Neuronal stem cell (in vitro differentiated cells): Measurements from ENCODE around the gene LYL1.

Source experiments
- DNase-seq: peaks from one replicate; pipeline ENCODE4 v3.0.0-alpha.2; 2013; ENCODE audit warnings: low spot score
- H2AFZ ChIP-seq: one replicate; pipeline ENCODE4 v1.6.1; 2013; ENCODE audit warnings: mild to moderate bottlenecking, low read length, inconsistent platforms
- H2AK5ac ChIP-seq: 2 replicates; pipeline ENCODE4 v1.6.1; 2013; ENCODE audit warnings: low read depth, mild to moderate bottlenecking, inconsistent platforms, low read length, moderate library complexity, mixed read lengths
- H2BK120ac ChIP-seq: 2 replicates; pipeline ENCODE4 v1.6.1; 2013; ENCODE audit warnings: low read depth, mild to moderate bottlenecking, inconsistent platforms, low read length, moderate library complexity, mixed read lengths
- H2BK12ac ChIP-seq: one replicate; pipeline ENCODE4 v1.6.1; 2013; ENCODE audit warnings: low read length, inconsistent platforms
- H2BK15ac ChIP-seq: 2 replicates; pipeline ENCODE4 v1.6.1; 2013; ENCODE audit warnings: mild to moderate bottlenecking, low read length, inconsistent platforms, mixed read lengths
- H2BK5ac ChIP-seq: one replicate; pipeline ENCODE4 v1.6.1; 2013; ENCODE audit warnings: inconsistent platforms, mild to moderate bottlenecking, low read length, moderate library complexity
- H3K14ac ChIP-seq: one replicate; pipeline ENCODE4 v1.6.1; 2013; ENCODE audit warnings: low read length, inconsistent platforms
- H3K18ac ChIP-seq: 2 replicates; pipeline ENCODE4 v1.6.1; 2013; ENCODE audit warnings: low read length, inconsistent platforms
- H3K23ac ChIP-seq: 2 replicates; pipeline ENCODE4 v1.6.1; 2013; ENCODE audit warnings: low read depth, mild to moderate bottlenecking, mixed read lengths, low read length, inconsistent platforms; ENCODE audit not compliant: poor library complexity
- H3K27ac ChIP-seq: replicated peaks from 3 replicates; pipeline ENCODE4 v1.5.1; 2013; ENCODE audit warnings: low read length, inconsistent platforms
- H3K27me3 ChIP-seq, 3 experiments: 2 replicates each; pipeline ENCODE4 v1.6.1; 2013; ENCODE audit warnings: low read length in 3 of 3, mild to moderate bottlenecking in 2 of 3, inconsistent platforms in 1 of 3, low read depth in 1 of 3, mixed read lengths in 1 of 3, moderate library complexity in 1 of 3; ENCODE audit not compliant: control insufficient read depth in 3 of 3, insufficient read depth in 3 of 3
- H3K36me3 ChIP-seq, 2 donors: replicated peaks in 1 of 2; 2 replicates each; pipeline ENCODE4 v1.6.1; 2013; ENCODE audit warnings: low read length in 2 of 2; ENCODE audit not compliant: control insufficient read depth in 2 of 2, insufficient read depth in 2 of 2
- H3K4ac ChIP-seq: 2 replicates; pipeline ENCODE4 v1.6.1; 2013; ENCODE audit warnings: inconsistent platforms, mild to moderate bottlenecking, low read length, moderate library complexity
- H3K4me1 ChIP-seq, 2 donors: 1 replicate in 1 of 2; 2 replicates in 1 of 2; pipeline ENCODE4 v1.6.1; 2013; ENCODE audit warnings: low read length in 2 of 2, low read depth in 1 of 2; ENCODE audit not compliant: control insufficient read depth in 2 of 2, insufficient read depth in 1 of 2
- H3K4me2 ChIP-seq: one replicate; pipeline ENCODE4 v1.6.1; 2013; ENCODE audit warnings: mild to moderate bottlenecking, low read length, inconsistent platforms; ENCODE audit not compliant: insufficient read depth, poor library complexity, severe bottlenecking
- H3K4me3 ChIP-seq, 2 donors: 2 replicates each; pipeline ENCODE4 v1.5.1; 2013; ENCODE audit warnings: low read length in 2 of 2, mild to moderate bottlenecking in 2 of 2, inconsistent platforms in 1 of 2, moderate library complexity in 1 of 2
- H3K79me1 ChIP-seq: one replicate; pipeline ENCODE4 v1.6.1; 2013; ENCODE audit warnings: low read depth, mild to moderate bottlenecking, inconsistent platforms, low read length, moderate library complexity
- H3K9ac ChIP-seq: one replicate; pipeline ENCODE4 v1.6.1; 2013; ENCODE audit warnings: mild to moderate bottlenecking, low read depth, low read length, inconsistent platforms; ENCODE audit not compliant: poor library complexity
- H3K9me3 ChIP-seq, 2 donors: replicated peaks in 1 of 2; 2 replicates each; pipeline versions ENCODE3 to v1.6.1; 2013; ENCODE audit warnings: low read length in 2 of 2, mild to moderate bottlenecking in 2 of 2, inconsistent platforms in 1 of 2, low read depth in 1 of 2, mixed read lengths in 1 of 2, moderate library complexity in 1 of 2; ENCODE audit not compliant: control insufficient read depth in 2 of 2, insufficient read depth in 1 of 2
- H4K8ac ChIP-seq: one replicate; pipeline ENCODE4 v1.6.1; 2013; ENCODE audit warnings: low read depth, mild to moderate bottlenecking, inconsistent platforms, low read length, moderate library complexity
- H4K91ac ChIP-seq: one replicate; pipeline ENCODE4 v1.6.1; 2013; ENCODE audit warnings: low read length, low read depth, mild to moderate bottlenecking, inconsistent platforms; ENCODE audit not compliant: poor library complexity
- WGBS, 2 donors: extraction: QIAGEN DNeasy Blood & Tissue Kit; methylation state at CpG; one replicate each; pipeline ENCODE4 v1.1.7; 2013; ENCODE audit warnings: missing lambda C conversion rate in 2 of 2, mixed read lengths in 1 of 2; ENCODE audit not compliant: insufficient read length in 2 of 2, insufficient replicate concordance in 1 of 2; ENCODE audit errors: extremely low coverage in 2 of 2; 5-methylcytosine and 5-hydroxymethylcytosine counted together

LYL1 gene

DNA sequence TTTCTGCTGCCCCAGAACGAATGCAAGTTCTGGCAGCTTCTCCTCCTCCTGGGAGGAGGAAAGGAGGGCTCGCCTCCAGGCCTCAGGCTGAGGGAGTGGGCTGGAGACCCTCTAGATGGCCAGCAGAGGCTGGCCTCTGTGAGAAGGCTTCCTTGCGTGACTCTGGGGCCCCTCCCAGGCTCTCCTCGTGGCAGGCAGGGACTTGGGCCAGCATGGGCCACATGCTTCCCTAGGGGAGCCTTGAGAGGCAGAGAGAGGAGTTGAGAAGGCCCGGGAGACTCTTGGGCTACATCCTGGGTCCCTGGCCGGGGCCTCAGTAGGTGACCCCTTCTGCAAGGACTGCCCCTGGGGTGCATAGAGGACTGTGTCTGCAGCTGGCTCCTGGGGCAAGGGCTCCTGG lies 25.9 kb downstream of the LYL1 start:
- H3K18ac ChIP-seq = peak overlapping the region; percentile 84
- no peak overlapping the region for H2AFZ ChIP-seq
- H3K4ac ChIP-seq = no peak overlapping the region
- H3K9ac ChIP-seq = peak overlapping the region; percentile 18
- H3K23ac ChIP-seq = no peak overlapping the region
- H3K4me2 ChIP-seq = no peak overlapping the region
- no CpG with 5 or more reads among the region's 6 CpGs for WGBS, 2 donors
- H3K4me3 ChIP-seq = no peak overlapping the region
- H2BK120ac ChIP-seq = peak overlapping the region; percentile 10
- H4K8ac ChIP-seq = no peak overlapping the region
- no peak overlapping the region for H2BK5ac ChIP-seq
- no peak overlapping the region for H3K14ac ChIP-seq
- H3K27me3 ChIP-seq = peaks cover 0 to 93% (median 2%) of the 10 kb centered on the region in 3 experiments
- no peak overlapping the region for H3K27ac ChIP-seq
- no peaks in the 10 kb centered on the region for H3K9me3 ChIP-seq
- H3K36me3 ChIP-seq = no peaks in the 10 kb centered on the region
- no peaks in the 10 kb centered on the region for H3K79me1 ChIP-seq
- peaks cover 0 to 12% of the 10 kb centered on the region in 2 donors for H3K4me1 ChIP-seq
- no peak overlapping the region for H2BK12ac ChIP-seq
- H2BK15ac ChIP-seq = peak overlapping the region; percentile 69
- DNase-seq = no peak
- peak overlapping the region; percentile 90 for H4K91ac ChIP-seq
- peak overlapping the region; percentile 23 for H2AK5ac ChIP-seq

DNA sequence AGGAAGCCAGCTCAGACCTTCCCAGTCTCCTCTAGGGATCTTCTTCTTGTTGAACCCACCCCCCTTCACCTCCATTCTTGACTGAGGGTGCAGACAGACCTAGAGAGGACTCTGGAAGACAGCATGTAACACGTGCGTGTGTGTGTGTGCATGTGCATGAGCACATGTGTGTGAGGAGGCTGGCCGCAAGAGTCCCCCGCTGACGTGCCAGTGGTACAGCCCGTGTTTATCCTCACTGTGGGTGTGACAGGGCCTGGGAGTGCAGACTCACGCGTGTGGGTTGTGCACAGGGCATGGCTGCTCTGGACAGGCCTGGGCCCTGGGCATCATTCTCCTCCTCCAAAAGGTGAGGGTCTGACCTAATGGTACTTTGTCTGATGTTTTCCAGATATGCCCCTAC lies 26.3 kb downstream of the LYL1 start:
- Histone ChIP-seq H2AFZ (no peak overlapping the region), H2BK12ac (peak overlapping the region; percentile 60), H2BK120ac (peak overlapping the region; percentile 10), H4K8ac (no peak overlapping the region), H3K14ac (peak overlapping the region; percentile 98), H3K23ac (peak overlapping the region; percentile 4), H4K91ac (peak overlapping the region; percentile 90), H2BK15ac (peak overlapping the region; percentile 69), H3K79me1 (no peaks in the 10 kb centered on the region), H3K4ac (peak overlapping the region; percentile 94), H3K36me3 (no peaks in the 10 kb centered on the region), H3K4me3 (no peak overlapping the region), H3K27ac (no peak overlapping the region), H3K18ac (peak overlapping the region; percentile 84), H2BK5ac (no peak overlapping the region), H3K4me1 (peaks cover 0 to 12% of the 10 kb centered on the region in 2 donors), H3K27me3 (peaks cover 0 to 93% (median 2%) of the 10 kb centered on the region in 3 experiments), H2AK5ac (peak overlapping the region; percentile 23), H3K4me2 (no peak overlapping the region), H3K9me3 (no peaks in the 10 kb centered on the region), H3K9ac (no peak overlapping the region)
- WGBS, 2 donors = no CpG with 5 or more reads among the region's 8 CpGs
- DNase-seq = no peak

DNA sequence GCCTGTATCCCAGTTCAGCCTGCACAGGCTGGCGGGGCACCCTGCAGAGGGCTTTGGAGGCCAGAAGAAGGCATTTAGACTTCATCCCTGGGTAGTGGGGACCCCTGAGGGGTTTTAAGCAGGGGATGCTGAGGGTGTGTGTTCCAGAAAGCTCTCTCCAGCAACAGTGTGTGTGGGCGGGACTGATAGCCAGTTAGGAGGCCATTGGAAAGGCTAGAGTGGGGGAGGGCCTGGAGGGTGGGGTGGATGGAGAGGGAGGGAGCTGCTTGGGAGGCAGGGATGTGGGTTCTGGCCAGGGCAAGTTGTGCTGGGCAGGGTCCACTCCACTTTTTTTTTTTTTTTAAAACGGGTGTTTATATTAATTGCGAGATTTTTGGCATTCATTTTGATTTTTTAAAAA lies 28.3 kb downstream of the LYL1 start:
- Histone ChIP-seq H3K36me3 (no peaks in the 10 kb centered on the region), H3K14ac (no peak overlapping the region), H3K9ac (no peak overlapping the region), H3K4me1 (peaks cover 0 to 12% of the 10 kb centered on the region in 2 donors), H3K27ac (no peak overlapping the region), H2BK5ac (no peak overlapping the region), H3K9me3 (no peaks in the 10 kb centered on the region), H2AK5ac (no peak overlapping the region), H3K4me2 (no peak overlapping the region), H2BK12ac (no peak overlapping the region), H4K8ac (no peak overlapping the region), H3K4ac (no peak overlapping the region), H2AFZ (no peak overlapping the region), H4K91ac (no peak overlapping the region), H3K23ac (no peak overlapping the region), H3K4me3 (no peak overlapping the region), H3K27me3 (peaks cover 0 to 96% (median 2%) of the 10 kb centered on the region in 3 experiments), H3K79me1 (no peaks in the 10 kb centered on the region), H2BK15ac (no peak overlapping the region), H3K18ac (no peak overlapping the region), H2BK120ac (no peak overlapping the region)
- WGBS, 2 donors = no CpG with 5 or more reads among the region's 4 CpGs
- no peak for DNase-seq

DNA sequence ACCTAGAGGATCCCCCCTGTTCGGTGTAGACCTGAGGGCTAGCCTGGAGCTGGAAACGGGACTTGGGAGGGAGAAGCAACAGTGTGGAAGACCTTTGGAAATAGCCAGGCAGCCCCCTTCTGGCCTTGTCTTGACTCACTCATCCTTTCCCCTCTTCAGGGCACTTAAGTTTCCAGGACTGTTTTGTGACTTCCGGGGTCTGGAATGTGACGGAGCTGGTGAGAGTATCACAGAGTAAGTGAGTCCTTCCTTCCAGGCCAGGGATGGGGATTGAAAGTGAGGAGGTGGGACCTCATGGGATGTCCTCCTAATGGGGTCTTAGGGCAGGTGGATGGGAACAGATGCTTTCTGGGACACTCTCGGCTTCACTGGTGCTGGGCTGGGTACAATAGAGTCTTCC lies 29.4 kb downstream of the LYL1 start:
- H3K27me3 ChIP-seq = peaks cover 0 to 96% (median 2%) of the 10 kb centered on the region in 3 experiments

More for the DNA sequence above, 29.4 kb downstream of the LYL1 start:
- no peak overlapping the region for H3K14ac ChIP-seq
- no peaks in the 10 kb centered on the region for H3K79me1 ChIP-seq
- H2BK120ac ChIP-seq = no peak overlapping the region
- H2BK15ac ChIP-seq = peak overlapping the region; percentile 80
- no peak overlapping the region for H3K4ac ChIP-seq
- no peaks in the 10 kb centered on the region for H3K36me3 ChIP-seq
- peak overlapping the region; percentile 53 for H3K18ac ChIP-seq
- no peak overlapping the region for H2BK12ac ChIP-seq
- peaks cover 0 to 7% of the 10 kb centered on the region in 2 donors for H3K4me1 ChIP-seq
- no CpG with 5 or more reads among the region's 5 CpGs for WGBS, 2 donors
- H3K9ac ChIP-seq = no peak overlapping the region
- H3K23ac ChIP-seq = no peak overlapping the region
- H4K91ac ChIP-seq = peak overlapping the region; percentile 86
- H3K4me3 ChIP-seq = no peak overlapping the region
- no peak overlapping the region for H2BK5ac ChIP-seq
- H3K27ac ChIP-seq = no peak overlapping the region
- no peak overlapping the region for H2AFZ ChIP-seq
- no peak overlapping the region for H4K8ac ChIP-seq
- no peak overlapping the region for H3K4me2 ChIP-seq
- H3K9me3 ChIP-seq = no peaks in the 10 kb centered on the region
- DNase-seq = no peak
- peak overlapping the region; percentile 36 for H2AK5ac ChIP-seq
